GM21529 (cell line): ENCODE data around the gene GARS1.
A peak's percentile ranks its signal among the peaks of the same experiment; 100 is the strongest.
"Not testable (repeated sequence)": the region's sequence is repeated elsewhere in the genome, so short reads cannot be mapped to it uniquely, and the experiment has no call there.

ENCODE experiments used
- ATAC-seq: cut with Tn5 transposase; IDR thresholded peaks from one replicate; pipeline ENCODE4 v1.9.1; 2021; ENCODE audit not compliant: unreplicated experiment

The GARS1 gene

DNA sequence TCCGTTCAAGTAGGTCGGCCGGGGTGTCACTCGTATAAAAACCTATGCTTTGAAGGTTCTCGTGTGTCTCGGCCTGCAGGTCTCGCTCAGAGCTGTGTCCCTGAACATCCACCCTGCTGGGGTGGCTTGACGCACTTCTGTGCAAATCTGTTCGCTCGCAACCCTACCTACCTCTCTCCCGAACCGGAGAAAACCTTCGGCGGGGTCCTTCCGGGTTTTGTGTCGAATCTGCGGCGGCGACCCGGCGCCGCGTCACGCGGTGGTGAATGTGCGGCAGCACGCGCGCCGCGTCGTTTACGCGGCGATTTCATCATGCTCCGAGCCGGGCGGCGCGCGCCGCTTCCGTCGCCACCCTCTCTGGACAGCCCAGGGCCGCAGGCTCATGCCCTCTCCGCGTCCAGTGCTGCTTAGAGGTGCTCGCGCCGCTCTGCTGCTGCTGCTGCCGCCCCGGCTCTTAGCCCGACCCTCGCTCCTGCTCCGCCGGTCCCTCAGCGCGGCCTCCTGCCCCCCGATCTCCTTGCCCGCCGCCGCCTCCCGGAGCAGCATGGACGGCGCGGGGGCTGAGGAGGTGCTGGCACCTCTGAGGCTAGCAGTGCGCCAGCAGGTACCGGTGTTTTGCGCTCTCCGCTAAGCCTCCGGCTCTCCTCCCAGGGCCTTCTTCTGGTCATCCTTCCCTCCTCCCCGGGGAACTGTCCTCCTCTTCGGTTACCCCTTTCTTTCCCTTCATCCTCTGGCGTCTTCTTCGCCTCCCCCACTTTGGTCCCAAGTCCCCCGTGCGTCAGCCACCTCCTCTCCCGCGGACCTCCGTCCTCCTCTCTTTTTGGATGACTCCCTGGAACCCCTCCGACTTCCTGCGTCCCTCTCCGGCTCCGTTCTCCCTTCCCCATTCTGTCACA lies at the start of gene GARS1:
Gene GARS1 (plus strand): TSS at position 339 of the 896 bp plus-strand sequence. CDS start 44 bp downstream, at position 383.
- peak; percentile 82 for ATAC-seq

GRCh38 chr7:30545791-30546555 lies 48.7 kb upstream of the GARS1 start:
- ATAC-seq = no peak

GRCh38 chr7:30546596-30546995 lies 48.1 kb upstream of the GARS1 start:
- no peak for ATAC-seq

DNA sequence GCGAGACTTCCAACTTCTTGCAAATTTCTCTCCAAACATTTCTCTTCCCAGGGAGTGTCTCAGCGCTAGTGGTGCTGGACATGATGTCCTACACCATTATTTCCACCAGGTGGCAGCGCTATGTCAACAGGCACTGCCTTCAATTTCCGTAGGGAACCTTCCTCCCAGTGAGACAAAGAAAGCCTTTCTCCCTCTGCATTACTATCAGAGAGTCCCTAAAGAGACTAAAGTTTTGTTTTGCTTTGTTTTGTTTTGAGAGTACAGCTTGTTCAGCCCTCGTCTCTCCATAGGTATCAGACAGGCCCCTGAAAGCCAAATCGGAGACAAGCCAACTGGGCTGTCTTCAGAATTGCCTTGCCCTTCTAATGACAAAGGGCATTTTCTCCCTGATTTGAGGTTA lies 45.8 kb upstream of the GARS1 start:
- ATAC-seq = peak; percentile 70

- no peak for ATAC-seq
These were observed 44.7 kb upstream of the GARS1 start for GRCh38 chr7:30549931-30550493.

- ATAC-seq = no peak
These were observed 42.3 kb upstream of the GARS1 start for GRCh38 chr7:30552330-30552729.

DNA sequence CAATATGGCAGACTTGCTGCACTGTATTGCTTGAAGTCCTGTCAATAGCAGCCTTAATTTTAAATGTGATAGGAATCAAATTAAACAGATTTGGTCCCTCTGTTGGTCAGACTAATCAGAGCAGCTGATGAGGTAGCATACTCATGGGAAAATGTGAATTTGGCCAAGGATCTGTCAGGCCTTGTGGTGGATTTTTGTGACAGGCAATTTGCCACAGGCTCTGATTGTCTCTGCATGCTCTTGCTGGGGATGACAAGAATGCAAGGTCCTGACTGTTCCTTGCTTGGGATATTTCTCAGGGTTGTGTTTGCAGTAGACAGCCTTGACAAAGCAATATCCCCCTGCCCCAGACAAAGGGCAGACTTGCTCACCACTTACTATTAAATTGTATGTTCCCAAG lies 41.5 kb upstream of the GARS1 start:
- no peak for ATAC-seq

DNA sequence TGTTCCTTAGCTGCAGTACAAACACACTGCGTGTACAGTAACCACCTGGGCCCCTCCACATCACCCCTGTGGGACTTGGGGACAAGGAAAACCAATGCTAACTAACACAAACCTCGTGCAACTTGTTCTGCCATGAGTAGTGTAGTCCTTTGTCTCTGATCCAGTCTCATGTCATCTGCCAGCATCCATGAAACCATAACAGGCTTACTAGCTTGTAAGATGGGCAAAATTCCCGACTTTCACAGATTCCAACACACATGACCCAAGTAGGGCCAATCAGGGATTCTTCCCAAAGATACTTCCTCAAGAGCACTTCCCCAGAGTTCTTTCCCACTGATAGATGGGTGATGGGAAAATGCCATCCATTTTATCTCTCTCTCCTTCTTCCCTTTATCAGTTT lies 41.1 kb upstream of the GARS1 start:
- ATAC-seq = no peak

DNA sequence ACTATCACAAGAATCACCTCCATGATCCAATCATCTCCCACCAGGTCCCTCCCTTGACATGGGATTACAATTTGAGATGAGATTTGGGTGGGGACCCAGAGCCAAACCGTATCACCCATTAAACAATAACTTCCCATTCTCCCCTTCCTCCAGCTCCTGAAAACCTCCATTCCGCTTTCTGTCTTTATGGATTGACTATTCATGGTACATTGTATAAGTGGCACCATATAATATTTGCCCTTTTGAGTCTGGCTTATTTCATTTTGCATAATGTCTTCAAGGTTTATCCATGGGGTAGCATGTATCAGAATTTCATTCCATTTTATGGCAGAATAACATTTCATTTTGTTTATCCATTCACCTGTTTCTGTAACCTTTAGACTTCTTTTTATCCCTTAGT lies 39.2 kb upstream of the GARS1 start:
- no peak for ATAC-seq

GRCh38 chr7:30556840-30557239 lies 37.8 kb upstream of the GARS1 start:
- ATAC-seq = no peak

- ATAC-seq = no peak
These were observed 37.4 kb upstream of the GARS1 start for GRCh38 chr7:30557245-30557644.

GRCh38 chr7:30559611-30560010 lies 35.1 kb upstream of the GARS1 start:
- no peak for ATAC-seq

DNA sequence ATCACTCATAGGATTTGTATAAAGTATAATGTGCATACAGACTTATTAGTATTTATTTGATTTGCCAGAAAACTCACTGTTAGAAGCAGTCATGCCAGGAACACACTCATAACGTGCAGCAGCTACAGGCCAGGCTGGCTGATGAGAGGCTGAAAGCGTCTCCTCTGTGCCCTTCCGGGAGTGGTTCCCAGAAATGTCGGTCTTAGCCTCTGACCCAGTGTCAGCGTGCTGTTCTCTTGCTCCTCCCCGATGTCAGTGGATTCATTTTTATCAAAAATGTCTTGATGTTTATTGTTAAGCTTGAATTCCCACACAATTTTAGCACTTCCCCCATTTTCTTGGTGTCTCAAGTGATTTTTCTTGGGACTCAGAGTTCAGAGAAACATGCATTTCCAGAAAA lies 33.3 kb upstream of the GARS1 start:
- ATAC-seq = no peak

GRCh38 chr7:30562498-30562897 lies 32.2 kb upstream of the GARS1 start:
- ATAC-seq = no peak

DNA sequence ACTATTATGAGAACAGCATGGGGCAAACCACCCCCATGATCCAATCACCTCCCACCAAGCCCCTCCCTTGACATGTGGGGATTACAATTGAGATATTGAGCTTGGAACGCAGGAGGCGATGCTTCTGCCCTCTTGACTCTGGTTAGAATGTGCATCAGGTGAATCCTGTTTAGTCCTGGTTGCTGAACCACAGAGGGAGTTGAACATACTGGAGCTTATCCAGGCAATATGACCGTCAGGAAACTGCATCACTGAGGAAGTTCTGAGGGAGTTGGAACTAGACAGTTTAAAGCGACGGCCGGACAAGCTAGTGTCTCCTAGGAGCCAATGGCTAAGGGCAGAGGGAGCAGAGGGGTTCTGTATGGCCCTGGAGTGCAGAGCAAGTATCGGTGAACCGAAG lies 31.8 kb upstream of the GARS1 start:
- no peak for ATAC-seq

DNA sequence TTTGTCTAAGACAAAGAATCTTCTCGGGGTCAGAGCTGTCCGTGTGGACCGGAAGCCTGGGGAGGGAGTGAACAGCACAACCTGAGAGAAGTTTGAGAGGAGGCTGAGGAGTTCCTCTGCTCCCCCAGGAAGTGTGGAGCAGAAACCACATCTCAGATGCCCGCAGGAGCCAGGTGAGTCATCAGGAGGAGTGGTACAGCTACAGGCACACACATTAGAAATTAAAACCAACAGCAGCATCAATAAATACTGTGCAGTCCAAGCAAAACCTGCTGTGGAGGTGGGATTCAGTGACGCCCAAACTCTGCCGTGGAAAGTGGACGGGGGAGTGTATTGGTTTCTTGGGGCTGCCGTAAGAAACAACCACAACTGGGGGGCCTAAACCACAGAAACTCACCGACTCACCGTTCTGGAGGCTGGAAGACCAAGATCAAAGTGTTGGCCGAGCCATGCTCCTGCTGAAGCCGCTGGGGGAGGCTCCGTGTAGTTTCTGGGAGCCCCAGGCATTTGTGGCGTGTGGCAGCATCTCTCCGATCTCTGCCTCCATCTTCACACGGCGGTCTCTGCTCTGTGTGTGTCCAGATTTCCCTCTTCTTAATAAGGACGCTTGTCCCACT lies 31.2 kb upstream of the GARS1 start:
- ATAC-seq = no peak

GRCh38 chr7:30564243-30564892 lies 30.3 kb upstream of the GARS1 start:
- peak; percentile 93 for ATAC-seq

DNA sequence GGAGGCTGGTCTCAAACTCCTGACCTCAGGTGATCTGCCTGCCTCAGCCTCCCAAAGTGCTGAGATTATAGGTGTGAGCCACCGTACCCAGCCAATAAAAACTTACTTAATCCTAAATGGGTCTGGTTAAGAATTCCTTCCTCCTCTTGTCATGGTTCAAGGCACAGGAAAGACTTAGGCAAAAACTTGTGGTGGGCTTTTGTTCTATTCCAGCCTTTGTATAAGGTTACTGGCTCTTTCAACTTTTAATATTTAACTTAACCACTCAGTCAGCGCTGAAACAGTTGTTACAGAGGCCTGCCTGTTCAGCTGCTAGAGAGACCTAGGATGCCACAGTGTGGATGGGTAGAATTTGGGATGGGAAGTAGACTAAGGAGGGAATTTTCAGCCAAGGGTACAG lies 28.1 kb upstream of the GARS1 start:
- ATAC-seq = no peak

DNA sequence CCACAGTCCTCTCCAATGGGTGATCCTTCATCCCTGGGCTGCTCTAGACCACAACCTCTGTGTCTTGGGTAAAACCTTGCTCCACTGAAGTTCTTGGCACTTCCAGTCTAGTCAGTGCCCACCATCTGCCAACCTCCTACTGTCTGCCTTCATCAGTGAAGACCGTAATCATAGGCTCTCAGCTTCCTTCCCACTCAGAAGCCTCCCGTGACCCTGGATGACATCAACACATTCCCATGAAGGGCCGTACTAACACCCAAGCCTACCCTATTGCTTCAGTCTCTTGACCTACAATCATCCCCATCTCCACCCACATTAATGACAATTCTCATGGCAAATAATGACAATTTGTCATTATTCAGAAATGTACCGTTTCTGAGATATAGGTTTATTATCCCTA lies 27.6 kb upstream of the GARS1 start:
- ATAC-seq = no peak

DNA sequence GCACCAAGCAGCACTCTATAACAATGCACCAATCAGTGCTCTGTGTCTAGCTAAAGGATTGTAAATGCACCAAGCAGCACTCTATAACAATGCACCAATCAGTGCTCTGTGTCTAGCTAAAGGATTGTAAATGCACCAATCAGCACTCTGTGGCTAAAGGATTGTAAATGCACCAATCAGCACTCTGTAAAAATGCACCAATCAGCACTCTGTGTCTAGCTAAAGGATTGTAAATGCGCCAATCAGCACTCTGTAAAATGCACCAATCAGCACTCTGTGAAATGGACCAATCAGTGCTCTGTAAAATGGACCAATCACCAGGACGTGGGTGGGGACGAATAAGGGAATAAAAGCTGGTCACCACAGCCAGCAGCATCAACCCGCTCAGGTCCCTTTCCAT lies 24.4 kb upstream of the GARS1 start:
- not testable (repeated sequence) for ATAC-seq
